B cell (primary cell): ENCODE data around the gene PTPN13. TPM values are rescaled to one million over a fixed set of nuclear protein-coding genes. Genes with fewer than 3 reads are reported as not detected.

Experiments used
- ATAC-seq: fragments of 200-7000 bp; cut with Tn5 transposase; one replicate; pipeline ENCODE4 v1.10.0; 2021; ENCODE audit warnings: low read depth, mild to moderate bottlenecking, moderate number of reproducible peaks, moderate library complexity
- CTCF ChIA-PET: fragments of 350-600 bp; sonication (Branson Sonifier 250); formaldehyde crosslinking; loops from one replicate; lab custom pipeline; 2021; ENCODE audit warnings: antibody characterized with exemption, inconsistent platforms; lab: Charles Lee
- POLR2A ChIA-PET: fragments of 350-600 bp; sonication (Branson Sonifier 250); formaldehyde crosslinking; loops from one replicate; lab custom pipeline; 2021; ENCODE audit warnings: antibody characterized with exemption; lab: Charles Lee
- DNase-seq: peaks from one replicate; pipeline ENCODE4 v3.0.0; 2013
- H2AFZ ChIP-seq: 2 replicates; pipeline ENCODE4 v1.6.1; 2012; ENCODE audit warnings: mild to moderate bottlenecking, low read depth, low read length; ENCODE audit not compliant: insufficient read depth, poor library complexity, severe bottlenecking
- H3K27ac ChIP-seq, 2 donors: 1 replicate in 1 of 2; 2 replicates in 1 of 2; pipeline ENCODE4 v1.5.1; 2012 to 2013; ENCODE audit warnings: low read length in 2 of 2, mild to moderate bottlenecking in 2 of 2, moderate library complexity in 1 of 2
- H3K27me3 ChIP-seq, 4 experiments: fragments of 200-600 bp in 1 of 4; sonication (generic) in 1 of 4; replicated peaks in 1 of 4; 1 replicate in 2 of 4; 2 replicates in 2 of 4; pipeline versions ENCODE4 v1.6.1 to v1.7.0; 2013 to 2016; ENCODE audit warnings: low read length in 3 of 4, mild to moderate bottlenecking in 2 of 4, mixed read lengths in 1 of 4, moderate library complexity in 1 of 4; ENCODE audit not compliant: insufficient read depth in 4 of 4, control insufficient read depth in 3 of 4; ENCODE audit errors: control extremely low read depth in 1 of 4
- H3K36me3 ChIP-seq, 2 experiments: replicated peaks in 1 of 2; 1 replicate in 1 of 2; 2 replicates in 1 of 2; pipeline versions ENCODE4 v1.6.1 to v1.7.1; 2013; ENCODE audit warnings: low read length in 1 of 2; ENCODE audit not compliant: insufficient read depth in 2 of 2, control insufficient read depth in 1 of 2; ENCODE audit errors: control extremely low read depth in 1 of 2, extremely low read depth in 1 of 2
- H3K4me1 ChIP-seq, 2 donors: fragments of 200-600 bp in 1 of 2; sonication (generic) in 1 of 2; 1 replicate in 1 of 2; 2 replicates in 1 of 2; pipeline versions ENCODE4 v1.5.1 to v1.6.1; 2013 to 2017; ENCODE audit warnings: low read length in 2 of 2; ENCODE audit not compliant: control insufficient read depth in 2 of 2, insufficient read depth in 2 of 2
- H3K4me2 ChIP-seq: replicated peaks from 2 replicates; pipeline ENCODE3; 2012; ENCODE audit warnings: mild to moderate bottlenecking, low read depth, low read length; ENCODE audit not compliant: poor library complexity, severe bottlenecking
- H3K4me3 ChIP-seq, 5 experiments: fragments of 200-600 bp in 1 of 5; sonication (generic) in 1 of 5; 1 replicate in 3 of 5; 2 replicates in 2 of 5; pipeline versions ENCODE4 v1.5.1 to v1.7.0; 2011 to 2016; ENCODE audit warnings: low read length in 4 of 5, mild to moderate bottlenecking in 4 of 5, low read depth in 2 of 5, control low read depth in 1 of 5, moderate library complexity in 1 of 5; ENCODE audit not compliant: insufficient read depth in 1 of 5; ENCODE audit errors: control extremely low read depth in 1 of 5, extremely low read depth in 1 of 5
- H3K79me2 ChIP-seq: fragments of 200-600 bp; sonication (generic); one replicate; pipeline ENCODE4 v1.6.0; 2016; ENCODE audit warnings: low read length; ENCODE audit not compliant: control insufficient read depth, insufficient read depth
- H3K9ac ChIP-seq: fragments of 200-600 bp; sonication (generic); 2 replicates; pipeline ENCODE4 v1.6.1; 2017; ENCODE audit warnings: mild to moderate bottlenecking, low read length, moderate library complexity
- H3K9me3 ChIP-seq, 3 donors: one replicate each; pipeline versions ENCODE4 v1.6.1 to v1.7.1; 2013; ENCODE audit warnings: low read length in 2 of 3; ENCODE audit not compliant: control insufficient read depth in 2 of 3, insufficient read depth in 1 of 3; ENCODE audit errors: control extremely low read depth in 1 of 3
- H4K20me1 ChIP-seq: 2 replicates; pipeline ENCODE4 v1.6.0; 2012; ENCODE audit warnings: mild to moderate bottlenecking, low read length; ENCODE audit not compliant: insufficient read depth, control insufficient read depth, poor library complexity, severe bottlenecking
- H3K27ac Mint-ChIP-seq: one replicate; pipeline ENCODE4 v1.8.0; 2021; ENCODE audit warnings: mixed read lengths
- H3K27me3 Mint-ChIP-seq: one replicate; pipeline ENCODE4 v1.8.0; 2021; ENCODE audit warnings: mixed read lengths
- H3K4me1 Mint-ChIP-seq: one replicate; pipeline ENCODE4 v1.8.0; 2021; ENCODE audit warnings: mixed read lengths
- H3K4me3 Mint-ChIP-seq: one replicate; pipeline ENCODE4 v1.8.0; 2021; ENCODE audit warnings: mixed read lengths
- H3K9me3 Mint-ChIP-seq: one replicate; pipeline ENCODE4 v1.8.0; 2022; ENCODE audit warnings: mixed read lengths; ENCODE audit not compliant: insufficient read depth
- CTCF ChIP-seq: fragments of 200-600 bp; IDR thresholded peaks from one replicate; pipeline ENCODE4 v1.8.0; 2022; ENCODE audit warnings: antibody characterized with exemption, mild to moderate bottlenecking
- EZH2 ChIP-seq: IDR thresholded peaks from 2 replicates; pipeline ENCODE4 v1.6.1; 2012; ENCODE audit warnings: borderline replicate concordance, low read depth, mild to moderate bottlenecking, moderate library complexity, low read length; ENCODE audit not compliant: insufficient read depth, poor library complexity, severe bottlenecking
- WGBS: methylation state at CpG from one replicate; pipeline ENCODE4 v1.1.5; 2013; ENCODE audit warnings: missing lambda C conversion rate; ENCODE audit not compliant: insufficient coverage; 5-methylcytosine and 5-hydroxymethylcytosine counted together
- intact Hi-C: fragments of 100-400 bp; cut with micrococcal nuclease; formaldehyde crosslinking; loops from one replicate; pipeline ENCODE4 v1.10.0; 2022
- polyA plus RNA-seq: library from polyadenylated mRNA; depleted of rRNA; stranded (reverse); fragments of >200 nt; gene quantifications from 2 replicates; pipeline ENCODE4 v1.2.3, GENCODE V29; 2012
- total RNA-seq, 2 donors: library from RNA; stranded (reverse); fragments of 120-200 nt in 1 of 2; gene quantifications; 1 replicate in 1 of 2; 2 replicates in 1 of 2; pipeline versions ENCODE4 v1.2.3 to v1.2.4, GENCODE V29; 2013 to 2022

The PTPN13 gene
- total and polyA plus RNA-seq, 2 donors (not counting 1 experiment from before 2014, with no cell fraction given), result 0.91 TPM; not detected in 1

GRCh38 chr4:86586160-86586572, 7.9 kb upstream of the PTPN13 start:
- Mint-ChIP-seq H3K27me3 (peaks cover 4% of the 10 kb centered on the region), H3K4me3 (no peak overlapping the region), H3K9me3 (no peaks in the 10 kb centered on the region), H3K27ac (no peak overlapping the region), H3K4me1 (peaks cover 7% of the 10 kb centered on the region)
- no peak for TF ChIP-seq CTCF
- no peak for TF ChIP-seq EZH2
- DNase-seq (no peak), ATAC-seq (no peak)
- no peaks in the 10 kb centered on the region for H3K27me3 ChIP-seq
- H3K27ac ChIP-seq, result no peak overlapping the region
- intact Hi-C loops, result no loop called here
- no peaks in the 10 kb centered on the region for H4K20me1 ChIP-seq
- H3K9me3 ChIP-seq, result no peaks in the 10 kb centered on the region
- no peaks in the 10 kb centered on the region for H3K79me2 ChIP-seq
- 14% methylated on average over 1 of the region's 4 CpGs for WGBS
- no peak overlapping the region for H3K4me2 ChIP-seq
- no peaks in the 10 kb centered on the region for H3K4me1 ChIP-seq
- ChIA-PET CTCF (no interaction called here), POLR2A (no interaction called here)
- no peaks in the 10 kb centered on the region for H3K36me3 ChIP-seq
- no peak overlapping the region for H2AFZ ChIP-seq
- no peak overlapping the region for H3K4me3 ChIP-seq
- H3K9ac ChIP-seq, result no peak overlapping the region

- Histone ChIP-seq H3K27me3 (no peaks in the 10 kb centered on the region), H3K4me1 (no peaks in the 10 kb centered on the region), H3K9ac (no peak overlapping the region), H3K27ac (no peak overlapping the region), H3K36me3 (no peaks in the 10 kb centered on the region), H2AFZ (no peak overlapping the region), H4K20me1 (no peaks in the 10 kb centered on the region), H3K9me3 (no peaks in the 10 kb centered on the region), H3K4me3 (no peak overlapping the region), H3K79me2 (no peaks in the 10 kb centered on the region), H3K4me2 (no peak overlapping the region)
- ChIA-PET POLR2A (no interaction called here), CTCF (no interaction called here)
- Mint-ChIP-seq H3K9me3 (no peaks in the 10 kb centered on the region), H3K4me1 (peaks cover 7% of the 10 kb centered on the region), H3K27me3 (peaks cover 4% of the 10 kb centered on the region), H3K27ac (no peak overlapping the region), H3K4me3 (no peak overlapping the region)
- ATAC-seq, result no peak
- TF ChIP-seq CTCF (no peak), EZH2 (no peak)
- 83% methylated on average over 1 of the region's 7 CpGs for WGBS
- intact Hi-C loops, result no loop called here
- no peak for DNase-seq
These were observed 7.3 kb upstream of the PTPN13 start for GRCh38 chr4:86586626-86587380.
